HG03571 (cell line): ENCODE data around the gene GRXCR1.
A peak's percentile ranks its signal among the peaks of the same experiment; 100 is the strongest.

Experiments
- ATAC-seq: cut with Tn5 transposase; IDR thresholded peaks from one replicate; pipeline ENCODE4 v1.9.1; 2021; ENCODE audit not compliant: unreplicated experiment

The GRXCR1 gene

GRCh38 chr4:42927946-42928345 is 35.4 kb downstream of the GRXCR1 start:
- ATAC-seq, result no peak

- ATAC-seq, result no peak
These were observed 36.1 kb downstream of the GRXCR1 start for GRCh38 chr4:42928582-42928981.

GRCh38 chr4:42942216-42942615 is 49.7 kb downstream of the GRXCR1 start:
- no peak for ATAC-seq

DNA sequence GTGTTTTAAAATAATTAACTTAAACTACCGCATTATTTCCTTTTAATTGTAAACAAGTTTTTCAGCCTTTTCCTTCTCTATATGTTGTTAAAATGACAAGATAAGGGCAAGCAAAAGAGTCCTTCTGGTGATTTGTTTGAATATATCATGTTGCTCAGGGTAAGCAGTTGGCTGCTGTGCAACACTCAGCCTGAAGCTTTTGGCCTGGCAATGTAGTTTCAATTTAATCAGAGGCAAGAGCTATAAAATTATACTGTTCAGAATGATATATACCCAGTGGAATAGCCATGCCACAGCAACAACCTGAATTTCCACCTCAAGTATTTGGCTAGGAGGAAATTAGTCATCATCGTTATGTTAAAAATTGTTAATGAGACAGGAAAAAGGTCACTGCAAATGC is 53.4 kb downstream of the GRXCR1 start:
- ATAC-seq, result no peak

GRCh38 chr4:42953321-42953720 is 60.8 kb downstream of the GRXCR1 start:
- no peak for ATAC-seq

GRCh38 chr4:42954963-42955669 is 62.6 kb downstream of the GRXCR1 start:
- no peak for ATAC-seq

- ATAC-seq, result no peak
These were observed 63.4 kb downstream of the GRXCR1 start for GRCh38 chr4:42955746-42956505.

- no peak for ATAC-seq
These were observed 72.8 kb downstream of the GRXCR1 start for GRCh38 chr4:42965326-42965725.

DNA sequence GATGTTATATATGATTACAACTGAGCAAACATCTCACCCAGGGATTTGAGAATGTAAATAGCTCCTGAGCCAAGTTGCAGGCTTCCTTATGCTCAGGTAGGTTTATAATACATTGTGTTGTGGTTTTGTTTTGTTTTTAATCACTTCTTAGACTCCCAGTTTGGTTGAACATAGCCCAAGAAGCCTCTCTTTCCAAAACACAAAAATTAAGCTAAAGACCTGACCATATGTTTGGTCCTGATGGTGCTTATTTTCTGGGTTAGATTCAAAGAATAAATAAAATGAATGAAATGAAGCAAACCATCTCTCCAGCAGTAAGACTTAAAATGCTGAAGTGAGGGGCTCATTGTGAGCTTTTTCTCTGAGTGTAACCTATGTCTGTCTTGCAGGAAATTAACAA is 93.5 kb downstream of the GRXCR1 start:
- ATAC-seq, result no peak

DNA sequence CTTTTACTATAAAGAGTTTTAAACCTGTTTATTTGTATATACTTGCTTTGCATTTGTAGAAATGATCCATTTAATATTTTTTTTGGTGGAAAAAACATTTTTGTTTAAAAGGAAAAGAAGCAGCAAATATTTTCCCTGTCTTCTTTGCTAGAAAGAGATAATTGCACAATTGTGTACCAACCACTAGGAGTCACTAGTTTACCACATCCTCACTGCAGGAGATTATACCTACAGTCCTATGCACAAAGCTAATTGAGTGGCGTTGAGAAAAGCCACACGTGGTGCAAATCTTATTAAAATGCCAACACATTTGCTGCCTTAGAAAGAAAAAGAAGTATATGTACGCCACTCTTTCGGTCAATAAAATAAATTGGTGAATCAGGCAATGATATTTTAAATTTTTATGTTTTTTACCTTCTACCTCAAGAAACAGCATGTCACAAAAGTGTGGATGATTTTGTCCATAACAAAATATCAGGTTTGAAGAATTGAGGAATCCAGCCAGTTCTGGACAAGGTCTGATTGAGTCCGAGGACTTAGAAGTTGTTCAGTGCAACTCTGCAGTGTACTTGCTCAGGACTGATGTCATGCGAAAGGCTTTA is 102.9 kb downstream of the GRXCR1 start:
- ATAC-seq, result peak; percentile 68

- no peak for ATAC-seq
These were observed 116.3 kb downstream of the GRXCR1 start for GRCh38 chr4:43008793-43009192.

- no peak for ATAC-seq
These were observed 121.7 kb downstream of the GRXCR1 start for GRCh38 chr4:43014256-43014655.

GRCh38 chr4:43041632-43042031 is 149.1 kb downstream of the GRXCR1 start:
- ATAC-seq, result no peak

- no peak for ATAC-seq
These were observed 154.5 kb downstream of the GRXCR1 start for GRCh38 chr4:43047058-43047457.

DNA sequence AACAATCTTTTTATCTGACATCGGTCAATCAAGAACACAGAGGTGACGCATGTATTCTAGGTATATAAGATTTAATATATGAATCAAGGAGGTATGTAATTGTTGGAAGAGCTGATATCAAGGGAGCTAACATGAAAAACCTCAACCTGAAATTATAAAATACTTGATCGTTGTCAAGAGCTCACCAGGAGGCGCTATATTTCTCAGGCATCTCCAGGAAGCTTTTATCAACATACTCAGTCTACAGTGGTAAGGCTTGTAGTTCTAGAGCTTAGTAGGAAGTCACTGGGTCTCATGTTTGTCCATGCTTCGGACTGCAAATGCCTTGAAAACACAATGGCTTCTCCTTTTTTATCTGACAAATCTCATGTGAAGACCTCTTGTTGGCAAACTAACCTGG is 156.1 kb downstream of the GRXCR1 start:
- no peak for ATAC-seq

GRCh38 chr4:43049326-43049725 is 156.8 kb downstream of the GRXCR1 start:
- ATAC-seq, result no peak

DNA sequence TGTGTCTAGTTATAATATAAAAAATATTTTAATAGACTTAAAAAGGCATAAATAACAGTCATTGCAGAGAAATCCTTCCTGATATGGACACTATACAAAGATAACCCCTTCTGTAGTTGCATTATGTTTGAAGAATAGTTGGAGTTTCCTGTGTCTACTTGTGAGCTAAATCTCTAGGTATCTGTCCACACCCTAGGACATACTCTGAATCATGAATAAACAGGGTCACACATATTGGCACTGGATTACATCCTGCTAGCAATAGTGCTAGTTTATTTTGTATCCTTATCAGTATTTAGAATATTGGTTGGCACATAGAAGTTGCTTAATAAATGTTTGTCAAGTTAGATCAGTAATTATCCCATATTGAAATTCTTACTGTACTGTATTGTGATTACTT is 173.9 kb downstream of the GRXCR1 start:
- ATAC-seq, result no peak

- ATAC-seq, result no peak
These were observed 178.6 kb downstream of the GRXCR1 start for GRCh38 chr4:43071069-43071468.
